CD4-positive, alpha-beta T cell treated with Interferon alpha-2 for 1 hour (primary cell): ENCODE data around the gene FHAD1.

Experiments used
- DNase-seq, 2 donors: peaks; one replicate each; pipeline ENCODE4 v3.0.0-alpha.2; 2020 to 2022

FHAD1 gene

DNA sequence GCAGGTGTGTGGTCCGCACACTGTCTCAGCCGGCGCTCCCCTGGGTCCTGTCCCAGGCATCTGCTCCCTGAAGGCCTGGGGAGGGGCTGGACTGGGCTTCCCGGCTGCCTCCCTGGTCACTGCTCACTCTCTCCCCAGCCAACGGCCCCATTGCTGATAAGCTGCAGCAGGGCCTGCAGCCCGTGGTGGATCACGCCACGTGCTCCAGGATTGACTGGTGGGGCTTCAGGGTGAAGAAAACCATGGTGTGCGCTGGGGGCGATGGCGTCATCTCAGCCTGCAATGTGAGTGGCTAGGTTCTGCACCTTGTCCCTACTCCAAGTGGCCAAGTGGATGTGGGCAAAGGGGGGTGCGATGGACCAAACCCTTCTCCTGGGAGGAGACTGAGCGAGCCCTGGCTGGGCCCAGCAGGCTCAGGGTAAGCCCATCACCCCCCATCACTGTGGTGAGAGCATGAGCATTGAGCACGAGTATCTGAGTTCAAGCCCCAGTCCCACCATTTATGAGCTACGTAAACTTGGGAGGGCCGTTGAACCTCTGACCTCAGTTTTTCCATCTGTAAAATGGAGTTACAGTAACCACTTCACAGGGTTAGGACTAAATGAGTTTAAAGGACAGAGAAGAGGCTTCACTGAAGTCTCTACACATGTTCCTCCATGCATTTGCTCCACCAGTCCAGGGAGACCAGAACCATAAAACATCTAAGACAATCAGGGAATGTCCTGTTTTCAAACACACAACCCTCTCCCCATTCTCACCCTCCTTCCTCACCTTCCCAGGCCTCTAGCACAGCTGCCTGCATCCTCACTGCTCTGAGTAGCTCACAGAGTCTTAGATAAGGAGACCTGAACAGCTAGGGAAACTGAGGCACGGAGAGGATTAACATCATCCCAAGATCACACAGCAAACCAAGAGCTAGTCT is 197.7 kb downstream of the FHAD1 start:
- no peak for DNase-seq

DNA sequence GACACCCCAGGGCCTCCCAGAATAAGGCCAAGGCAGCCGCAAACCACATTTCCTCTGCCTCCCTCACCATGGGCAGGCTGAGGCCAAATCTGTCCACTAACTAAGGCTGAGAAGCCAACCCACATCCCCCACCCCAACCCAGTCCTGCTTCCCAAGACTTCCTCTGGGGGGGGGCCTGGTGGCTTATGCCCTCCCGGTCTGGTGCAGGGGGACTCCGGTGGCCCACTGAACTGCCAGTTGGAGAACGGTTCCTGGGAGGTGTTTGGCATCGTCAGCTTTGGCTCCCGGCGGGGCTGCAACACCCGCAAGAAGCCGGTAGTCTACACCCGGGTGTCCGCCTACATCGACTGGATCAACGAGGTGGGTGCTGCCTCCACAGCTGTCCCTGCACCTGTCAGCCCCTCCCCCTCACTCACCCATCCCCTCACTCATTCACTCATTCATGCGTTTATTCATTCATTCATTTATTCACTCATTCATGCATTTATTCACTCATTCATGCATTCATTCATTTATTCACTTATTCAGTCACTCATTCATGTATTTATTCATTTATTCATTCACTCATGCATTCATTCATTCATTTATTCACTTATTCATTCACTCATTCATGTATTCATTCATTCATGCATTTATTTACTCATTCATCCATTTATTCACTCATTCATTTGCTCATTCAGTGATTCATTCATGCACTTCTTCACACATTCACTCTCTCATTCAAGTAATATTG is 198.5 kb downstream of the FHAD1 start:
- no peak for DNase-seq

DNA sequence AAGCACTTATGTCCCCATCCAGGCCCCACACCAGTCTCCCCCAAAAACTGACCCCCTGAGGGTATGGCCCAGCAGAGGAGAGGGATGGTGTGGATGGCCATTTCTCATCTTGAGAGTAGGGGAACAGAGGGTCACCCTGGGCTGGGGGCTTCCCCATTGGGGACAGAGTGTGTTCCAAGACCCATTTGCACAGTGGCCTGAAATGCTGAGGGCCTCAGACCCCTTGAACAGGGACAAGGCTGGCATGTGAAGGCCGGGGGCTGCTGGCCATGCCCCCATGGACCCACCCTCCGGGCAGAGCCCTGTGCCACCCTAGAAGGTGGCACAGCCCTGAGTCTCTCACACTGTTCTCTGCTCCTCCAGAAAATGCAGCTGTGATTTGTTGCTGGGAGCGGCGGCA is 199.2 kb downstream of the FHAD1 start:
- DNase-seq, result no peak
